HG03457 (cell line): ENCODE results near the gene RHBDL3.
"Not testable (repeated sequence)": the region's sequence is repeated elsewhere in the genome, so short reads cannot be mapped to it uniquely, and the experiment has no call there.

ENCODE experiments used
- ATAC-seq: cut with Tn5 transposase; IDR thresholded peaks from one replicate; pipeline ENCODE4 v1.9.1; 2021; ENCODE audit warnings: moderate number of reproducible peaks; ENCODE audit not compliant: unreplicated experiment

RHBDL3 gene

GRCh38 chr17:32265192-32265923 is at the start of gene RHBDL3:
TSS of gene RHBDL3 (plus strand) at chr17:32265832. CDS start at chr17:32266190, 358 bp downstream.
- no peak for ATAC-seq

GRCh38 chr17:32222621-32223020 is 43.0 kb upstream of the RHBDL3 start:
- ATAC-seq = no peak

- no peak for ATAC-seq
Observed at GRCh38 chr17:32223703-32224102, 41.9 kb upstream of the RHBDL3 start.

GRCh38 chr17:32226886-32227285 is 38.7 kb upstream of the RHBDL3 start:
- ATAC-seq = no peak

- no peak for ATAC-seq
Observed at GRCh38 chr17:32227910-32228309, 37.7 kb upstream of the RHBDL3 start.

GRCh38 chr17:32235588-32235987 is 30.0 kb upstream of the RHBDL3 start:
- no peak for ATAC-seq

- ATAC-seq = no peak
Observed at GRCh38 chr17:32239456-32239855, 26.2 kb upstream of the RHBDL3 start.

- no peak for ATAC-seq
Observed at GRCh38 chr17:32240750-32241149, 24.9 kb upstream of the RHBDL3 start.

- no peak for ATAC-seq
Observed at GRCh38 chr17:32241640-32242039, 24.0 kb upstream of the RHBDL3 start.

GRCh38 chr17:32249475-32249874 is 16.2 kb upstream of the RHBDL3 start:
- no peak for ATAC-seq

- ATAC-seq = no peak
Observed at GRCh38 chr17:32253117-32253611, 12.5 kb upstream of the RHBDL3 start.

- ATAC-seq = no peak
Observed at GRCh38 chr17:32256012-32256700, 9.5 kb upstream of the RHBDL3 start.

- no peak for ATAC-seq
Observed at GRCh38 chr17:32256701-32257019, 9.0 kb upstream of the RHBDL3 start.

GRCh38 chr17:32258383-32259140 is 7.1 kb upstream of the RHBDL3 start:
- ATAC-seq = no peak

- ATAC-seq = no peak
Observed at GRCh38 chr17:32259586-32259985, 6.0 kb upstream of the RHBDL3 start.

GRCh38 chr17:32261417-32261736 is 4.3 kb upstream of the RHBDL3 start:
- ATAC-seq = no peak

- no peak for ATAC-seq
Observed at GRCh38 chr17:32261936-32262510, 3.6 kb upstream of the RHBDL3 start.

GRCh38 chr17:32263515-32263914 is 2.1 kb upstream of the RHBDL3 start:
- not testable (repeated sequence) for ATAC-seq

- ATAC-seq = no peak
Observed at GRCh38 chr17:32264140-32264799, 1.4 kb upstream of the RHBDL3 start.

- no peak for ATAC-seq
Observed at GRCh38 chr17:32264823-32265191, 825 bp upstream of the RHBDL3 start.

GRCh38 chr17:32266051-32266388 is 388 bp downstream of the RHBDL3 start:
- no peak for ATAC-seq
